Measurements from ENCODE around the gene CALCOCO1.

The CALCOCO1 gene

GRCh38 chr12:53751336-53752191, 24.3 kb upstream of the CALCOCO1 start, which contains the start of gene CISTR:
Gene CISTR, minus strand, starts transcription at chr12:53751979.
- no peak for DNase-seq

GRCh38 chr12:53750812-53751335, 23.6 kb upstream of the CALCOCO1 start:
- DNase-seq: no peak

GRCh38 chr12:53749986-53750811, 22.9 kb upstream of the CALCOCO1 start:
- peak; percentile 37 for DNase-seq

GRCh38 chr12:53748072-53748840, 21.0 kb upstream of the CALCOCO1 start:
- no peak for DNase-seq

- no peak for DNase-seq
Observed at GRCh38 chr12:53747095-53747494, 19.8 kb upstream of the CALCOCO1 start.

- peak; percentile 51 for DNase-seq
Observed at GRCh38 chr12:53746592-53747092, 19.4 kb upstream of the CALCOCO1 start.

GRCh38 chr12:53744751-53745150, 17.5 kb upstream of the CALCOCO1 start:
- DNase-seq: no peak

GRCh38 chr12:53744130-53744441, 16.8 kb upstream of the CALCOCO1 start:
- DNase-seq: no peak

- DNase-seq: no peak
Observed at GRCh38 chr12:53743266-53744129, 16.2 kb upstream of the CALCOCO1 start.

GRCh38 chr12:53740130-53740491, 12.9 kb upstream of the CALCOCO1 start:
- no peak for DNase-seq

GRCh38 chr12:53739214-53740129, 12.2 kb upstream of the CALCOCO1 start:
- DNase-seq: no peak

GRCh38 chr12:53738406-53739213, 11.4 kb upstream of the CALCOCO1 start:
- DNase-seq: no peak

GRCh38 chr12:53737951-53738405, 10.7 kb upstream of the CALCOCO1 start:
- DNase-seq: no peak

- no peak for DNase-seq
Observed at GRCh38 chr12:53737093-53737808, 10.0 kb upstream of the CALCOCO1 start.

- no peak for DNase-seq
Observed at GRCh38 chr12:53736592-53736991, 9.3 kb upstream of the CALCOCO1 start.

- DNase-seq: no peak
Observed at GRCh38 chr12:53735556-53735955, 8.3 kb upstream of the CALCOCO1 start.

- no peak for DNase-seq
Observed at GRCh38 chr12:53734425-53734824, 7.2 kb upstream of the CALCOCO1 start.

GRCh38 chr12:53733807-53734200, 6.6 kb upstream of the CALCOCO1 start:
- no peak for DNase-seq
